ENCODE measurements around the gene ZNF407.

The ZNF407 gene

GRCh38 chr18:74748809-74749208 is 151.1 kb downstream of the ZNF407 start:
- CTCF ChIA-PET = no interaction called here
- WGBS (ENCODE audit: insufficient coverage) = 97% methylated on average over 4 of the region's 4 CpGs
- POLR2A ChIA-PET = interaction anchor here (0.5 kb wide), 1 partner anchor 410 kb away, joined by 5 read pairs; no protein-coding TSS in a partner anchor

DNA sequence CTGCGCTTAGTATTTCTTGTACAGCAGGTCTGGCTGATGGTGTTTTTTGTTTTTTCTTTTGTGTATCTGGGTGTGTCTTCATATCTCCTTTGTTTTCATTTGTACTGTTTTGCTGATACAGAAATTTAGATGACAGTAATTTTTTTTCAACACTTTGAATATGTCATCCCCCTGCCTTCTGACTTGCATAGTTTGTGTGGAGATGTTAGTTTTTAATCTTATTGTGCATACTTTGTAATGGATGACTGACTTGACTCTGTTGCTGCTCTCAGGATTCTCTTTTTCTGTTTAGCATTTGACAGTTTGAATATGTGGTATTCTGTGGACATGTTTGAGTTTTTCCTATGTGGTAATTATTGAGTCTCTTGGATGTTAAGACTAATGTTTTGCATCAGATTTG is 161.3 kb downstream of the ZNF407 start:
- H3K27me3 ChIP-seq (replicated peaks in 2 of 5; ENCODE audit: control insufficient read depth in 4 of 5, insufficient read depth in 5 of 5, low read length in 4 of 5) = no peaks in the 10 kb centered on the region
- no peaks in the 10 kb centered on the region for H3K4me1 ChIP-seq (ENCODE audit: control extremely low read depth in 1 of 4, control insufficient read depth in 4 of 4, insufficient read depth in 4 of 4, low read length in 3 of 4)
- peaks cover 0 to 3% (median 0%) of the 10 kb centered on the region in 4 experiments for H3K36me3 ChIP-seq (ENCODE audit: control insufficient read depth in 4 of 4, insufficient read depth in 4 of 4, low read length in 3 of 4)
- DNase-seq = no peak
- H3K27ac ChIP-seq (ENCODE audit: insufficient read depth in 1 of 2, low read depth in 1 of 2, low read length in 2 of 2, poor library complexity in 1 of 2, severe bottlenecking in 2 of 2) = no peak overlapping the region
- H3K4me3 ChIP-seq (ENCODE audit: control insufficient read depth in 1 of 7, extremely low read depth in 1 of 7, insufficient read depth in 4 of 7, low read depth in 2 of 7, low read length in 6 of 7) = no peak overlapping the region
- no CpG with 5 or more reads among the region's 1 CpG for WGBS (ENCODE audit: insufficient coverage)
- CTCF ChIA-PET = no interaction called here
- peaks cover 0 to 15% (median 3%) of the 10 kb centered on the region in 5 experiments for H3K9me3 ChIP-seq (ENCODE audit: control extremely low read depth in 1 of 5, control insufficient read depth in 4 of 5, insufficient read depth in 2 of 5, low read depth in 1 of 5, low read length in 4 of 5)
- POLR2A ChIA-PET = no interaction called here

More at GRCh38 chr18:74748809-74749208, 151.1 kb downstream of the ZNF407 start:
- no peaks in the 10 kb centered on the region for H3K36me3 ChIP-seq (ENCODE audit: control insufficient read depth in 4 of 4, insufficient read depth in 4 of 4, low read length in 3 of 4)
- no peak for DNase-seq
- H3K27me3 ChIP-seq (replicated peaks in 2 of 5; ENCODE audit: control insufficient read depth in 4 of 5, insufficient read depth in 5 of 5, low read length in 4 of 5) = no peaks in the 10 kb centered on the region
- peaks cover 0 to 2% (median 0%) of the 10 kb centered on the region in 4 experiments for H3K4me1 ChIP-seq (ENCODE audit: control extremely low read depth in 1 of 4, control insufficient read depth in 4 of 4, insufficient read depth in 4 of 4, low read length in 3 of 4)
- peaks cover 0 to 1% (median 0%) of the 10 kb centered on the region in 5 experiments for H3K9me3 ChIP-seq (ENCODE audit: control extremely low read depth in 1 of 5, control insufficient read depth in 4 of 5, insufficient read depth in 2 of 5, low read depth in 1 of 5, low read length in 4 of 5)
- H3K27ac ChIP-seq (ENCODE audit: insufficient read depth in 1 of 2, low read depth in 1 of 2, low read length in 2 of 2, poor library complexity in 1 of 2, severe bottlenecking in 2 of 2) = no peak overlapping the region
- no peak overlapping the region for H3K4me3 ChIP-seq (ENCODE audit: control insufficient read depth in 1 of 7, extremely low read depth in 1 of 7, insufficient read depth in 4 of 7, low read depth in 2 of 7, low read length in 6 of 7)

DNA sequence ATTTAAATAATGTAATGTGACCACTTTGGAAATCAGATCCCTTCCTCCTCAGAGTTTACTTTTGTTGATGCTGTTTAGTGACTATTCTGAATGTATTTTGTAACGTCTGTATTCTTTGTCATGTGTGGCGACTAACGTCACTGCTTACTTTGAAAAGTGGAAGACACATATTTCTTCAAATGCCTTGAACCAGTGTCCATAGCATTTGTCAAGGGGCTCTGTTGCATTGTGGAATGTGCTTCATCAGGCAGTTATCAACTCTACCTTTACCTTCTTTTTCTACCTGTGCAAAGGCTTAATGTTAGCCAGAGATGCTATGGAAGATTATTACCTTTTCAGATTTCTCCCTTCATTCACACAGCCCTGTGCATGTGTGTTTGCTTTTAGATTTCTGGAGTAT is 162.4 kb downstream of the ZNF407 start:
- no peak overlapping the region for H3K4me3 ChIP-seq (ENCODE audit: control insufficient read depth in 1 of 7, extremely low read depth in 1 of 7, insufficient read depth in 4 of 7, low read depth in 2 of 7, low read length in 6 of 7)
- H3K27me3 ChIP-seq (replicated peaks in 2 of 5; ENCODE audit: control insufficient read depth in 4 of 5, insufficient read depth in 5 of 5, low read length in 4 of 5) = no peaks in the 10 kb centered on the region
- peaks cover 0 to 15% (median 3%) of the 10 kb centered on the region in 5 experiments for H3K9me3 ChIP-seq (ENCODE audit: control extremely low read depth in 1 of 5, control insufficient read depth in 4 of 5, insufficient read depth in 2 of 5, low read depth in 1 of 5, low read length in 4 of 5)
- POLR2A ChIA-PET = no interaction called here
- CTCF ChIA-PET = no interaction called here
- WGBS (ENCODE audit: insufficient coverage) = 100% methylated on average over 3 of the region's 3 CpGs
- DNase-seq = no peak
- no peaks in the 10 kb centered on the region for H3K4me1 ChIP-seq (ENCODE audit: control extremely low read depth in 1 of 4, control insufficient read depth in 4 of 4, insufficient read depth in 4 of 4, low read length in 3 of 4)
- H3K36me3 ChIP-seq (ENCODE audit: control insufficient read depth in 4 of 4, insufficient read depth in 4 of 4, low read length in 3 of 4) = peaks cover 0 to 3% (median 0%) of the 10 kb centered on the region in 4 experiments
- H3K27ac ChIP-seq (ENCODE audit: insufficient read depth in 1 of 2, low read depth in 1 of 2, low read length in 2 of 2, poor library complexity in 1 of 2, severe bottlenecking in 2 of 2) = no peak overlapping the region

- Histone ChIP-seq H3K4me3 (ENCODE audit: control insufficient read depth in 1 of 7, extremely low read depth in 1 of 7, insufficient read depth in 4 of 7, low read depth in 2 of 7, low read length in 6 of 7) (no peak overlapping the region), H3K4me1 (ENCODE audit: control extremely low read depth in 1 of 4, control insufficient read depth in 4 of 4, insufficient read depth in 4 of 4, low read length in 3 of 4) (no peaks in the 10 kb centered on the region), H3K36me3 (ENCODE audit: control insufficient read depth in 4 of 4, insufficient read depth in 4 of 4, low read length in 3 of 4) (peaks cover 0 to 3% (median 0%) of the 10 kb centered on the region in 4 experiments), H3K9me3 (ENCODE audit: control extremely low read depth in 1 of 5, control insufficient read depth in 4 of 5, insufficient read depth in 2 of 5, low read depth in 1 of 5, low read length in 4 of 5) (peaks cover 0 to 15% (median 3%) of the 10 kb centered on the region in 5 experiments), H3K27ac (ENCODE audit: insufficient read depth in 1 of 2, low read depth in 1 of 2, low read length in 2 of 2, poor library complexity in 1 of 2, severe bottlenecking in 2 of 2) (no peak overlapping the region), H3K27me3 (replicated peaks in 2 of 5; ENCODE audit: control insufficient read depth in 4 of 5, insufficient read depth in 5 of 5, low read length in 4 of 5) (no peaks in the 10 kb centered on the region)
- POLR2A ChIA-PET = no interaction called here
- 100% methylated on average over 1 of the region's 3 CpGs for WGBS (ENCODE audit: insufficient coverage)
- CTCF ChIA-PET = no interaction called here
- no peak for DNase-seq
Observed at GRCh38 chr18:74760436-74760835, 162.8 kb downstream of the ZNF407 start.

DNA sequence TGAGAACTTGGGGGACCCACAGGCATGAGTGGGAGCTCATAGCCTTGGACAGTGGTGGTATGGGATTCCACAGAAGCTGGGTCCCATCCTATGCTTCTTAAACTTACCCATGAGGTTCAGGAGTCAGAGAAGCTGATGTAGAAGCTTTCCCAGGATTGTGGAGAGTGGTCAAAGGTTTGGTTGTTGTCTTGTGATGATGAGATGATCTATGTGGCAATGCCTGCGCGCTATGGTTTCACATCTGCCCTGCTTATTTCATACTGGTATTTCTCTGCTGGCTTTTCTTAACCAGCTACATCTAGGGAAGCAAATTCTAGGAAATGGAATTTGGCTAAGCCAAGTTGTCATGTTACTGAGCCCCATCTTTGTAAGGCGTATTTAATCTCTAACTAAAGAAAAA is 168.6 kb downstream of the ZNF407 start:
- ChIA-PET CTCF (interaction anchor here (0.7 kb wide), 1 partner anchor 48 kb away, joined by 3 read pairs; no protein-coding TSS in a partner anchor), POLR2A (no interaction called here)
- no peak for DNase-seq
- H3K9me3 ChIP-seq (ENCODE audit: control extremely low read depth in 1 of 5, control insufficient read depth in 4 of 5, insufficient read depth in 2 of 5, low read depth in 1 of 5, low read length in 4 of 5) = peaks cover 0 to 4% (median 0%) of the 10 kb centered on the region in 5 experiments
- 93% methylated on average over 3 of the region's 3 CpGs for WGBS (ENCODE audit: insufficient coverage)
- no peak overlapping the region for H3K4me3 ChIP-seq (ENCODE audit: control insufficient read depth in 1 of 7, extremely low read depth in 1 of 7, insufficient read depth in 4 of 7, low read depth in 2 of 7, low read length in 6 of 7)
- H3K27ac ChIP-seq (ENCODE audit: insufficient read depth in 1 of 2, low read depth in 1 of 2, low read length in 2 of 2, poor library complexity in 1 of 2, severe bottlenecking in 2 of 2) = no peak overlapping the region
- no peaks in the 10 kb centered on the region for H3K4me1 ChIP-seq (ENCODE audit: control extremely low read depth in 1 of 4, control insufficient read depth in 4 of 4, insufficient read depth in 4 of 4, low read length in 3 of 4)
- no peaks in the 10 kb centered on the region for H3K27me3 ChIP-seq (replicated peaks in 2 of 5; ENCODE audit: control insufficient read depth in 4 of 5, insufficient read depth in 5 of 5, low read length in 4 of 5)
- H3K36me3 ChIP-seq (ENCODE audit: control insufficient read depth in 4 of 4, insufficient read depth in 4 of 4, low read length in 3 of 4) = no peaks in the 10 kb centered on the region

GRCh38 chr18:74768096-74768495 is 170.4 kb downstream of the ZNF407 start:
- CTCF ChIA-PET = no interaction called here
- WGBS (ENCODE audit: insufficient coverage) = 70% methylated on average over 1 of the region's 2 CpGs
- H3K4me3 ChIP-seq (ENCODE audit: control insufficient read depth in 1 of 7, extremely low read depth in 1 of 7, insufficient read depth in 4 of 7, low read depth in 2 of 7, low read length in 6 of 7) = no peak overlapping the region

DNA sequence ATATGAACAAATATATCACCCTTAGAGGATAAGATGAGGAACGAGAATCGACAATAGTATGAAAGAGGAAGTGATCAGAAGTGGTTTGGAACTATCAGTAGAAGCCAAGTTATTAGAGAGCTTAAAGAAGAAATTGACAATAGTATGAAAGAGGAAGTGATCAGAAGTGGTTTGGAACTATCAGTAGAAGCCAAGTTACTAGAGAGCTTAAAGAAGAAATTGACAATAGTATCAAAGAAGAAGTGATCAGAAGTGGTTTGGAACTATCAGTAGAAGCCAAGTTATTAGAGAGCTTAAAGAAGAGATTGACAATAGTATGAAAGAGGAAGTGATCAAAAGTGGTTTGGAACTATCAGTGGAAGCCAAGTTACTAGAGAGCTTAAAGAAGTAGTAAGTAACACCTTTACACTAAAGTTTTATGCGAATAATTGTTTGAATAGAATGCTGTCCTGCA is 175.5 kb downstream of the ZNF407 start:
- Histone ChIP-seq H3K27ac (ENCODE audit: insufficient read depth in 1 of 2, low read depth in 1 of 2, low read length in 2 of 2, poor library complexity in 1 of 2, severe bottlenecking in 2 of 2) (no peak overlapping the region), H3K36me3 (ENCODE audit: control insufficient read depth in 4 of 4, insufficient read depth in 4 of 4, low read length in 3 of 4) (peaks cover 0 to 2% (median 0%) of the 10 kb centered on the region in 4 experiments), H3K4me1 (ENCODE audit: control extremely low read depth in 1 of 4, control insufficient read depth in 4 of 4, insufficient read depth in 4 of 4, low read length in 3 of 4) (no peaks in the 10 kb centered on the region), H3K4me3 (ENCODE audit: control insufficient read depth in 1 of 7, extremely low read depth in 1 of 7, insufficient read depth in 4 of 7, low read depth in 2 of 7, low read length in 6 of 7) (no peak overlapping the region), H3K27me3 (replicated peaks in 2 of 5; ENCODE audit: control insufficient read depth in 4 of 5, insufficient read depth in 5 of 5, low read length in 4 of 5) (no peaks in the 10 kb centered on the region), H3K9me3 (ENCODE audit: control extremely low read depth in 1 of 5, control insufficient read depth in 4 of 5, insufficient read depth in 2 of 5, low read depth in 1 of 5, low read length in 4 of 5) (no peaks in the 10 kb centered on the region)
- ChIA-PET POLR2A (no interaction called here), CTCF (interaction anchor here (0.6 kb wide), 1 partner anchor 37 kb away, joined by 3 read pairs; no protein-coding TSS in a partner anchor)
- DNase-seq = no peak
- 92% methylated on average over 2 of the region's 3 CpGs for WGBS (ENCODE audit: insufficient coverage)

More at GRCh38 chr18:74768096-74768495, 170.4 kb downstream of the ZNF407 start:
- Histone ChIP-seq H3K27ac (ENCODE audit: insufficient read depth in 1 of 2, low read depth in 1 of 2, low read length in 2 of 2, poor library complexity in 1 of 2, severe bottlenecking in 2 of 2) (no peak overlapping the region), H3K4me1 (ENCODE audit: control extremely low read depth in 1 of 4, control insufficient read depth in 4 of 4, insufficient read depth in 4 of 4, low read length in 3 of 4) (no peaks in the 10 kb centered on the region), H3K27me3 (replicated peaks in 2 of 5; ENCODE audit: control insufficient read depth in 4 of 5, insufficient read depth in 5 of 5, low read length in 4 of 5) (no peaks in the 10 kb centered on the region), H3K9me3 (ENCODE audit: control extremely low read depth in 1 of 5, control insufficient read depth in 4 of 5, insufficient read depth in 2 of 5, low read depth in 1 of 5, low read length in 4 of 5) (peaks cover 0 to 4% (median 0%) of the 10 kb centered on the region in 5 experiments), H3K36me3 (ENCODE audit: control insufficient read depth in 4 of 4, insufficient read depth in 4 of 4, low read length in 3 of 4) (no peaks in the 10 kb centered on the region)
- no peak for DNase-seq
- POLR2A ChIA-PET = no interaction called here
